ENCODE results near the gene IFIT3. TPM values are rescaled to one million over a fixed set of nuclear protein-coding genes. Genes with fewer than 3 reads are reported as not detected.

The IFIT3 gene
- total RNA-seq, 1 experiment from 2014 or later: 0.55 TPM

GRCh38 chr10:89367529-89367928 is 39.7 kb downstream of the IFIT3 start:
- no peak overlapping the region for H2BK5ac ChIP-seq (ENCODE audit: insufficient read length, low read length)
- H3K56ac ChIP-seq (ENCODE audit: insufficient read length, low read depth, low read length): no peak overlapping the region
- H3K14ac ChIP-seq (ENCODE audit: insufficient read depth, low read length): no peak overlapping the region
- DNase-seq: no peak
- Mint-ChIP-seq H3K27ac (no peak overlapping the region), H3K36me3 (ENCODE audit: insufficient read depth in 1 of 3, low read depth in 3 of 3) (peaks cover 0 to 2% (median 2%) of the 10 kb centered on the region in 3 experiments; a peak in 2 of 7 replicates), H3K4me3 (no peak overlapping the region), H3K9me3 (peaks cover 2% of the 10 kb centered on the region in 2 experiments; a peak in 2 of 5 replicates), H3K4me1 (peaks cover 9% of the 10 kb centered on the region in 2 experiments), H3K27me3 (ENCODE audit: low read depth) (no peaks in the 10 kb centered on the region; the same call in 1 of the 2 replicates)
- peak overlapping the region; percentile 40 for H3K18ac ChIP-seq (ENCODE audit: insufficient read length, low read depth, low read length)
- no peak overlapping the region for H3K4ac ChIP-seq (ENCODE audit: low read depth, low read length)
- no CpG with 5 or more reads among the region's 4 CpGs for WGBS (ENCODE audit: extremely low coverage, insufficient read length, low lambda C conversion rate)
- no peak overlapping the region for H2BK120ac ChIP-seq (ENCODE audit: low read depth, low read length, poor library complexity, severe bottlenecking)
- no peaks in the 10 kb centered on the region; the same call in 1 of the 2 replicates for H3K4me1 ChIP-seq (ENCODE audit: insufficient read depth, low read length)
- H3K27me3 ChIP-seq (ENCODE audit: insufficient read depth, low read length): no peaks in the 10 kb centered on the region
- no peak overlapping the region for H3K9ac ChIP-seq (ENCODE audit: extremely low read depth, insufficient read length, low read length)
- H3K23me2 ChIP-seq (ENCODE audit: insufficient read length, low read depth, low read length, poor library complexity, severe bottlenecking): no peaks in the 10 kb centered on the region
- H4K91ac ChIP-seq (ENCODE audit: insufficient read length, low read depth, low read length): no peak overlapping the region
- no peak overlapping the region for H3K4me2 ChIP-seq (ENCODE audit: insufficient read depth, insufficient read length, low read length)
- no peaks in the 10 kb centered on the region for H3K79me2 ChIP-seq (ENCODE audit: insufficient read depth, low read length)
- no peak overlapping the region for H4K8ac ChIP-seq (replicated peaks; ENCODE audit: insufficient read length, low read depth, low read length)
- no peak for TF ChIP-seq CTCF (conservative IDR thresholded peaks at IDR 0.05)
- no peaks in the 10 kb centered on the region for H3K79me1 ChIP-seq (ENCODE audit: insufficient read depth, low read depth, low read length, poor library complexity, severe bottlenecking)
- no peak overlapping the region for H3K27ac ChIP-seq (ENCODE audit: insufficient read length, low read depth, low read length)
- no peak overlapping the region for H2AK5ac ChIP-seq (ENCODE audit: insufficient read length, low read length)
- no peaks in the 10 kb centered on the region for H4K20me1 ChIP-seq (ENCODE audit: control insufficient read depth, insufficient read depth, insufficient read length)
- no peak overlapping the region for H3T11ph ChIP-seq (ENCODE audit: low read length)
- no peak overlapping the region for H2BK15ac ChIP-seq (ENCODE audit: low read depth, low read length)
- no peak overlapping the region for H2BK20ac ChIP-seq (ENCODE audit: low read depth, low read length, poor library complexity, severe bottlenecking)
- H3K9me3 ChIP-seq (ENCODE audit: control insufficient read depth, low read depth, low read length): no peaks in the 10 kb centered on the region
- no peak overlapping the region for H4K5ac ChIP-seq (ENCODE audit: insufficient read length, low read depth, low read length)
- H2AFZ ChIP-seq (ENCODE audit: low read length): no peak overlapping the region
- no peak overlapping the region for H2BK12ac ChIP-seq (ENCODE audit: insufficient read length, low read depth, low read length)
- H3K23ac ChIP-seq (ENCODE audit: insufficient read length, low read depth, low read length): no peak overlapping the region

Measured in H9 (cell line).